ENCODE data around the gene FAM177A1.
"Not testable (repeated sequence)": the region's sequence is repeated elsewhere in the genome, so short reads cannot be mapped to it uniquely, and the experiment has no call there.

The FAM177A1 gene

GRCh38 chr14:35051796-35052195, 5.7 kb downstream of the FAM177A1 start:
- DNase-seq (ENCODE audit: low read depth), result no peak
- H3K4me3 ChIP-seq (ENCODE audit: low read depth, low read length), result no peak overlapping the region

GRCh38 chr14:35052637-35053036, 6.6 kb downstream of the FAM177A1 start:
- no peak for DNase-seq (ENCODE audit: low read depth)
- H3K4me3 ChIP-seq (ENCODE audit: low read depth, low read length), result no peak overlapping the region

GRCh38 chr14:35061113-35061791, 15.2 kb downstream of the FAM177A1 start:
- not testable (repeated sequence) for DNase-seq (ENCODE audit: low read depth); H3K4me3 ChIP-seq (ENCODE audit: low read depth, low read length)

GRCh38 chr14:35065731-35066130, 19.7 kb downstream of the FAM177A1 start:
- not testable (repeated sequence) for H3K4me3 ChIP-seq (ENCODE audit: low read depth, low read length); DNase-seq (ENCODE audit: low read depth)

GRCh38 chr14:35068238-35069012, 22.4 kb downstream of the FAM177A1 start:
- H3K4me3 ChIP-seq (ENCODE audit: low read depth, low read length), result no peak overlapping the region
- no peak for DNase-seq (ENCODE audit: low read depth)

GRCh38 chr14:35072226-35072625, 26.2 kb downstream of the FAM177A1 start:
- H3K4me3 ChIP-seq (ENCODE audit: low read depth, low read length), result no peak overlapping the region
- DNase-seq (ENCODE audit: low read depth), result no peak

- no peak overlapping the region for H3K4me3 ChIP-seq (ENCODE audit: low read depth, low read length)
Observed at GRCh38 chr14:35073486-35073885, 27.4 kb downstream of the FAM177A1 start.

GRCh38 chr14:35078082-35078481, 32.0 kb downstream of the FAM177A1 start:
- no peak for DNase-seq (ENCODE audit: low read depth)

More at GRCh38 chr14:35073486-35073885, 27.4 kb downstream of the FAM177A1 start:
- no peak for DNase-seq (ENCODE audit: low read depth)

GRCh38 chr14:35079742-35080141, 33.7 kb downstream of the FAM177A1 start:
- H3K4me3 ChIP-seq (ENCODE audit: low read depth, low read length), result no peak overlapping the region
- DNase-seq (ENCODE audit: low read depth), result no peak

More at GRCh38 chr14:35078082-35078481, 32.0 kb downstream of the FAM177A1 start:
- no peak overlapping the region for H3K4me3 ChIP-seq (ENCODE audit: low read depth, low read length)

GRCh38 chr14:35083530-35084150, 37.6 kb downstream of the FAM177A1 start:
- H3K4me3 ChIP-seq (ENCODE audit: low read depth, low read length), result no peak overlapping the region
- no peak for DNase-seq (ENCODE audit: low read depth)

- no peak for DNase-seq (ENCODE audit: low read depth)
- H3K4me3 ChIP-seq (ENCODE audit: low read depth, low read length), result no peak overlapping the region
Observed at GRCh38 chr14:35085441-35085840, 39.4 kb downstream of the FAM177A1 start.

GRCh38 chr14:35088514-35088913, 42.4 kb downstream of the FAM177A1 start:
- no peak overlapping the region for H3K4me3 ChIP-seq (ENCODE audit: low read depth, low read length)
- no peak for DNase-seq (ENCODE audit: low read depth)

- not testable (repeated sequence) for DNase-seq (ENCODE audit: low read depth); H3K4me3 ChIP-seq (ENCODE audit: low read depth, low read length)
Observed at GRCh38 chr14:35094645-35095044, 48.6 kb downstream of the FAM177A1 start.

GRCh38 chr14:35107866-35108265, 61.8 kb downstream of the FAM177A1 start:
- H3K4me3 ChIP-seq (ENCODE audit: low read depth, low read length), result no peak overlapping the region
- DNase-seq (ENCODE audit: low read depth), result no peak

GRCh38 chr14:35112641-35113040, 66.6 kb downstream of the FAM177A1 start:
- no peak for DNase-seq (ENCODE audit: low read depth)

GRCh38 chr14:35113308-35113950, 67.4 kb downstream of the FAM177A1 start:
- no peak for DNase-seq (ENCODE audit: low read depth)
- no peak overlapping the region for H3K4me3 ChIP-seq (ENCODE audit: low read depth, low read length)

More at GRCh38 chr14:35112641-35113040, 66.6 kb downstream of the FAM177A1 start:
- no peak overlapping the region for H3K4me3 ChIP-seq (ENCODE audit: low read depth, low read length)

GRCh38 chr14:35114036-35114435, 68.0 kb downstream of the FAM177A1 start:
- no peak overlapping the region for H3K4me3 ChIP-seq (ENCODE audit: low read depth, low read length)
- DNase-seq (ENCODE audit: low read depth), result no peak

- no peak for DNase-seq (ENCODE audit: low read depth)
- H3K4me3 ChIP-seq (ENCODE audit: low read depth, low read length), result no peak overlapping the region
Observed at GRCh38 chr14:35116242-35116641, 70.2 kb downstream of the FAM177A1 start.

GRCh38 chr14:35117112-35117511, 71.0 kb downstream of the FAM177A1 start:
- no peak overlapping the region for H3K4me3 ChIP-seq (ENCODE audit: low read depth, low read length)
- DNase-seq (ENCODE audit: low read depth), result no peak

All from skeletal muscle cell (primary cell).